Measurements from ENCODE around the gene TRERF1. TPM values are rescaled to one million over a fixed set of nuclear protein-coding genes. Genes with fewer than 3 reads are reported as not detected.
"Not testable (repeated sequence)": the region's sequence is repeated elsewhere in the genome, so short reads cannot be mapped to it uniquely, and the experiment has no call there.

TRERF1 gene
- total RNA-seq, 4 donors from 2014 or later, result 3.3 to 16.3 (median 7.2) TPM

- intact Hi-C loops (cut with DNase I; ENCODE audit: low total_unique reads), result no loop called here
- TF ChIP-seq POLR2A (IDR thresholded peaks at IDR 0.05) (no peak), CTCF (IDR thresholded peaks at IDR 0.05) (no peak)
- Histone ChIP-seq H3K4me1 (no peaks in the 10 kb centered on the region), H3K27me3 (no peaks in the 10 kb centered on the region), H3K4me3 (no peak overlapping the region), H3K9me3 (no peaks in the 10 kb centered on the region), H3K27ac (no peak overlapping the region), H3K36me3 (no peaks in the 10 kb centered on the region)
- no peak for DNase-seq
Observed at GRCh38 chr6:42333612-42334011, 118.1 kb downstream of the TRERF1 start.

- no peaks in the 10 kb centered on the region for H3K9me3 ChIP-seq
- no peaks in the 10 kb centered on the region for H3K36me3 ChIP-seq
- no peak for DNase-seq
- H3K4me3 ChIP-seq, result no peak overlapping the region
- no peak overlapping the region for H3K27ac ChIP-seq
- intact Hi-C loops (cut with DNase I; ENCODE audit: low total_unique reads), result no loop called here
- H3K4me1 ChIP-seq, result no peaks in the 10 kb centered on the region
- no peak for TF ChIP-seq CTCF (IDR thresholded peaks at IDR 0.05)
- TF ChIP-seq POLR2A (IDR thresholded peaks at IDR 0.05), result no peak
- H3K27me3 ChIP-seq, result no peaks in the 10 kb centered on the region
Observed at GRCh38 chr6:42332916-42333315, 118.8 kb downstream of the TRERF1 start.

GRCh38 chr6:42331019-42331418, 120.7 kb downstream of the TRERF1 start:
- H3K27me3 ChIP-seq, result no peaks in the 10 kb centered on the region
- TF ChIP-seq CTCF (IDR thresholded peaks at IDR 0.05), result no peak
- TF ChIP-seq POLR2A (IDR thresholded peaks at IDR 0.05), result no peak
- intact Hi-C loops (cut with DNase I; ENCODE audit: low total_unique reads), result no loop called here
- H3K4me3 ChIP-seq, result no peak overlapping the region
- H3K36me3 ChIP-seq, result no peaks in the 10 kb centered on the region
- H3K4me1 ChIP-seq, result no peaks in the 10 kb centered on the region
- no peak overlapping the region for H3K27ac ChIP-seq
- no peaks in the 10 kb centered on the region for H3K9me3 ChIP-seq
- DNase-seq, result no peak

GRCh38 chr6:42326248-42326647, 125.5 kb downstream of the TRERF1 start:
- intact Hi-C loops (cut with DNase I; ENCODE audit: low total_unique reads), result no loop called here

GRCh38 chr6:42324656-42325324, 126.9 kb downstream of the TRERF1 start:
- H3K36me3 ChIP-seq; H3K4me3 ChIP-seq; H3K4me1 ChIP-seq; DNase-seq; H3K9me3 ChIP-seq; H3K27me3 ChIP-seq; H3K27ac ChIP-seq; intact Hi-C loops (cut with DNase I; ENCODE audit: low total_unique reads): not testable (repeated sequence)

More at GRCh38 chr6:42326248-42326647, 125.5 kb downstream of the TRERF1 start:
- H3K4me1 ChIP-seq, result no peaks in the 10 kb centered on the region
- H3K27ac ChIP-seq, result no peak overlapping the region
- no peak for TF ChIP-seq POLR2A (IDR thresholded peaks at IDR 0.05)
- H3K36me3 ChIP-seq, result no peaks in the 10 kb centered on the region
- no peak overlapping the region for H3K4me3 ChIP-seq
- DNase-seq, result no peak
- H3K9me3 ChIP-seq, result no peaks in the 10 kb centered on the region
- no peaks in the 10 kb centered on the region for H3K27me3 ChIP-seq

GRCh38 chr6:42322676-42323075, 129.1 kb downstream of the TRERF1 start:
- Histone ChIP-seq H3K4me3 (no peak overlapping the region), H3K27me3 (no peaks in the 10 kb centered on the region), H3K36me3 (no peaks in the 10 kb centered on the region), H3K4me1 (no peaks in the 10 kb centered on the region), H3K9me3 (no peaks in the 10 kb centered on the region), H3K27ac (no peak overlapping the region)
- DNase-seq, result no peak
- no peak for TF ChIP-seq POLR2A (IDR thresholded peaks at IDR 0.05)
- TF ChIP-seq CTCF (IDR thresholded peaks at IDR 0.05), result no peak
- intact Hi-C loops (cut with DNase I; ENCODE audit: low total_unique reads), result no loop called here
